NCI-H2029 (cell line): ENCODE results near the gene TXLNB.

ENCODE experiments used
- DNase-seq: peaks from one replicate; lab custom pipeline; 2025; lab: John Stamatoyannopoulos, UW

Gene TXLNB

DNA sequence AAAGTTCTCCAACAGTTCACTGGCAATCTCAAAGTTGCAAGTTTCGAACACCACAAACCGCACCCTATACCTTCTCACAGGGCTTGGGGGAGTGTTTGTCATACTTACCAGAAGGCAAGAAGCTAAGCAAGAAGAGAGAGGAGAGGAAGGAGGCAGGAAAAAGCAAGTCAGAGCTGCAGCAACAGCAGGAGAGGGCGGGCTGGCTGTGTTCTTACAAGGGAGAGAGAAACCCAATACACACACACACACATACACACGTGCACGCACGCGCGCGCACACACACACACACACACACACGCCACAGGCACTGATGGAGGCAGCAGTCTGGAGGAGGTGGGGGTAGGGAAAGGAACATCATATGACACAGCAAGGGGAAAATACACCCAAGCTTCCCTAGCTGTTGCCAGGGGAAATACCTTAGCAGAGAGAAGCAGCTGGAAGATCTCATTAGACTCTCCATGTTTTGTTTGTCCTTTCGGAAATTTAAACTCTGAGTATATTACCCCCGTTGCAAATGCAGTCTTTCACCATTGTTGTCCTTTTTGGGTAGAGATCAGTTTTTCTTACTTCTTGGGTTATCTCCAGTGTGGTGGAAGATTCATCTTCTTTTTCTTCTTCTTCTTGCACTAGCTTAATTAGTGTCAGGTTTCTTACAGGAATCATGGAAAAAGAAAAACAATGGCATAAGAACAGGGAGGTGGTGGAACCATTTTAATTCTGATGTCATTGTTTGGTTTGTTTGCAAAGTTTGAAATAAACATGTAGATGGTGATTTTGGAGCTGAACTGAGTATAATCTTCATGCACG is at the start of gene TXLNB:
Gene TXLNB, minus strand, starts transcription at position 186 of the 807 bp plus-strand sequence. CDS start 3,099 bp downstream, outside the sequence.
- peak; percentile 1 for DNase-seq

- DNase-seq, result no peak
Observed at GRCh38 chr6:139341060-139341459, 49.3 kb upstream of the TXLNB start.

GRCh38 chr6:139338795-139339194 is 47.0 kb upstream of the TXLNB start:
- DNase-seq, result no peak

DNA sequence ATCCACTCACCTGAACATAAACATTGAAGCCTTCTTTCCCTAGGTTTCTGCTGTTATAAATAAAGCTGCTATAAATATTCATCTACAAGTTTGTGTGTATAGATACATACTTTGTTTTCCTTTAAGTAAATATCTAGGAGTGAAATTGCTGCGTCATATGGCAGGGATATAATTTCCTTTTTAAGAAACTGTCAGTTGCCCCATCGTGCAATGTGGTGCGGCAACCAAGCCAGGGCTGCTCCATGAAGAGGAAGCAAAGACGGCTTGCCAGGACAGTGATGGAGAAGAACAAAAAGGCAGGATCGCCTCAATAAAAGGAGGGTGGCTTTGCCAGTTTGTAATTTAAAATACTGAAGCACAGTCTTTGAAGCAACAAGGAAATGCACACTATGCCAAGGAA is 46.0 kb upstream of the TXLNB start:
- DNase-seq, result no peak

DNA sequence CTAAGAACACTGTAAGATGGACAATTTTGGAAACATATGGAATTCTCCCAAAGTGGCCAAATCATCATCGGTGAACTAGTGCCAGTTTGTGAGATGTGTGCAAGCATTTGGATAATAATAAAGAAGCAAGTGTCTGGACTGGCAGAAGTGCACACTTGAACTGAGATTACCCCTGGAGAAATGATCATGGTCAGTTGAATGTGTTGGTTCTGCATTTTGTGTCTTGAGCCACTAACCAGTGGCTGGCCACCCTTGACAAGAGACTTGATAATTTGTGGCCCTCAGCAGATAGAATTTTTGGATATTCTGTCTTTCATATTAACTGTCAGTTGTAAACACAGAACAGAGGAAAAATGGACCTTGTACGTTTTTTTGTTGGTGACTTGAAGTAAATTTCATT is 45.2 kb upstream of the TXLNB start:
- no peak for DNase-seq

DNA sequence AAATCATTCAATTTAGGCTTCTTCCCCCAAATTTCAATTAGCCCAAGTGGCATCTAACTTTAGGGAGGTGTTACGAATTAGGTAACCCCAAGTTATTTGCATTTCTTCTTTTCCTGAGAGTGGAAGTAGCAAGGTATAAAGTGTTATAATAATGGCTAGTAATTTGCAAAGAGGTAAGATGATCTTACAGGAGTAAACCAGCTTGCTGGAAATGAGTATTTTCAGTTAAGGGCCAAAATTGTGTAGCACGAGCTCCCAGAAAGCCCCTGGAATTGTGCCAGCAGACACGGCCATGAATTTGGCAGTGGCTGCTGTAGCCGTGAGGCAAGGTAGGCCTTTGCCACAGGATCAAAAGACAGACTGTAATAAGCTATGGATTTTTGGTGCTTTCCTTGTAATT is 44.7 kb upstream of the TXLNB start:
- peak; percentile 14 for DNase-seq

DNA sequence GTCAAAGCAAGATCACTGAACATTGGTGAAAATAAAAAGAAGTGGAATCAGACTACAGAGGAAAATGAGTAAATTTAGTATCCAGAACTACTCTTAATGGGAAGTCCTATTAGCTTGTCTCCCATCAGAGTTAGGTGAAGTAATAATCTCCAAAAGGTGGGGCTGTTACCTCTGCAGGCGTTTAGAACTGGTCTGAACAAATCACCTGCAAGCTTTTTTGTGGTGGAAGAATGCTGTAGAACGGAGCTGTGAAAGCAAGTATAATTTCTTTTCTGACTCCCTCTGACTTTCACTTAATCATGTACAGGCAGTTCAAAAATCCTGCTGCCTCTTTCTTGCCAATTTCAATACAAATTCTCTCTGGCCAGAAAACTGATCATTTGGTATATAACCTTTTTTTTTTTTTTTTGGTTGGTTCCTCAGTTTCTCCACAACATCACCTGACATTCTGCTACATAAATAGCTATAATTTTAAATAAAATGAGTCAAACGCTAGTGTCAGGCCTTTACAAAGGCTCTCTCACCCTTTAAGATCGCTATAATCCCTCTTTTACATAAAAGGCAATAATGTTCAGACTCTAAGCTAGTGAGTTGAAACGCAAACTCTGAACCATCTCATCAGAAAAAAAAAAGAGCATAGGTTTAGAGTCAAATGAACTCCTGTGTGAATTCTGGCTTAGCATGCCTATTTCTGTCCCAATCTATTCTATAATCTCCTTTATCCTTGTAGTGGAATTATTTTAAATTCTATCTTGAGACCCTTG is 43.8 kb upstream of the TXLNB start:
- no peak for DNase-seq

- no peak for DNase-seq
Observed at GRCh38 chr6:139334806-139335446, 43.1 kb upstream of the TXLNB start.

GRCh38 chr6:139330826-139331500 is 39.2 kb upstream of the TXLNB start:
- DNase-seq, result no peak

DNA sequence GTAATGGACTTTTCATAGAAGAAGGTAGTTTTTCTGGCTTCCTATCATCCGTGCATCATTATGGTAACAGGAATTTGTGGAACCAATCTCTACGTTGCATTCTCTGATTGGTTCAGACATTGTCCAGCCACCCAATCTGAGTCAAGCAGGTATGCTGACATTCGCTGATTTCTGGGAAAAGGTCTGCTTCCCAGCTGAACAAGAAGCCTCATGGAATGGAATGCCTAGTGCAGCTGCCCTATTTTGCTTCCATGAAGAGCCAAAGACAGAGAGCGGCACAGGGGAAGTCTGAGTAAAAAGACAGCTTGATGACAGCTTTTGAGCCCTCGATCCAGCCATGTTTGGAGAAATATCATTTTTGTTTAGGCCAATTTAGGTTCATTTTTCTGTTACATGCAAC is 38.5 kb upstream of the TXLNB start:
- no peak for DNase-seq

DNA sequence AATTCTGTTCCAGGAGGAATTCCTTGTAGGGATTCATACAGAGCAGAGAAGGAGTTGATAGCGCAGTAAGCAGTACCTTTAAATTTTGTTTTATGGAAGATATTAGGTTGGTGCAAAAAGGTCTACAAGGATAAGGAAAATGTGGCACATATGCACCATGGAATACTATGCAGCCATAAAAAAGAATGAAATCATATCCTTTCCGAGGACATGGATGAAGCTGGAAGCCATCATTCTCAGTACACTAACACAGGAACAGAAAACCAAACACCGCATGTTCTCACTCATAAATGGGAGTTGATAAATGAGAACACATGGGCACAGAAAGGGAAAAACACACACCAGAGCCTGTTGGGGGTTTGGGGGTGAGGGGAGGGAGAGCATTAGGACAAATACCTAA is 37.4 kb upstream of the TXLNB start:
- no peak for DNase-seq

GRCh38 chr6:139327038-139327437 is 35.2 kb upstream of the TXLNB start:
- no peak for DNase-seq

- no peak for DNase-seq
Observed at GRCh38 chr6:139325686-139326085, 33.9 kb upstream of the TXLNB start.

GRCh38 chr6:139325125-139325524 is 33.3 kb upstream of the TXLNB start:
- no peak for DNase-seq

GRCh38 chr6:139324301-139324555 is 32.4 kb upstream of the TXLNB start:
- DNase-seq, result no peak

GRCh38 chr6:139323511-139324300 is 31.9 kb upstream of the TXLNB start:
- DNase-seq, result peak; percentile 69

- DNase-seq, result no peak
Observed at GRCh38 chr6:139320081-139320480, 28.3 kb upstream of the TXLNB start.

DNA sequence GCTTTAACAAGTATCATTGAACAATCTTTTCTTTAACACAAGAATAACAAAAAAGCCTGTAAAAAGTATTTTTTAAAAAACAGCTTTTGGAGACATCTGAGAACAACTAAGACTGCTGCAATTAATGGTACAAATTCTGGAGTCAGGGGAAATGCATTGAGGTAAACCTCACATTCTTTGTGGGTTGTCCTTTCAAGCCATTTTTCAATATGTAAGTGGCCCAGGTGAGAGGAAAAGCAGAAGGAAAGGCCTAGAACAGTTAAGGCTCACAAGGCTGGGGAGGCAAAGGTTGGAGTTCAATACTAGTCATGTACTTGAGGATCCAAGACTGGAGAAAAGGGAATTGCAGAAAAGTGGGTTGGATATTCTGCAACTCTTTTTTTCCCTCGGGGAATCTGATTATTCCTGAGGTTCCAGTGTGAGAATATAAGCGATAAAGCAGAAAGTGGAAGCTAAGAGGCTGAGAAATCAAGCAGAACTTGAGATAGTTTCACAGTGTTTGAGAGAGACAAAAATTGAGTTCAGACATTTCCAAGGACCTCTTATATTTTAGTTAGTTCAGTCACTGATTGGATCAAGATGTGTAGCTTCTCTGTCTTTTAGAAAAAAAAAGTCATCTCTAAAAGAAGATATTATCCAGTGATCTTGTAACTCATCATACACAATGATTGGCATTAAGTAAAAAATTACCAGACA is 25.0 kb upstream of the TXLNB start:
- no peak for DNase-seq

- no peak for DNase-seq
Observed at GRCh38 chr6:139313784-139314545, 22.2 kb upstream of the TXLNB start.

- no peak for DNase-seq
Observed at GRCh38 chr6:139313229-139313628, 21.4 kb upstream of the TXLNB start.
